Measurements from ENCODE around the gene PXDC1.

Gene PXDC1

GRCh38 chr6:3742426-3743344 is 8.8 kb downstream of the PXDC1 start:
- Mint-ChIP-seq H3K4me3 (peak overlapping the region; percentile 67 to 70), H3K36me3 (peaks cover 30 to 46% of the 10 kb centered on the region in 2 donors), H3K4me1 (peaks cover 36 to 51% of the 10 kb centered on the region in 2 donors), H3K9me3 (no peaks in the 10 kb centered on the region), H3K27ac (peak overlapping the region; percentile 73), H3K27me3 (no peaks in the 10 kb centered on the region)
- DNase-seq (peak; percentile 71), ATAC-seq (replicated peaks) (peak; percentile 48 to 57)

- Mint-ChIP-seq H3K9me3 (no peaks in the 10 kb centered on the region), H3K4me1 (peaks cover 30 to 44% of the 10 kb centered on the region in 2 donors), H3K27ac (no peak overlapping the region), H3K4me3 (no peak overlapping the region), H3K36me3 (peaks cover 31 to 46% of the 10 kb centered on the region in 2 donors), H3K27me3 (no peaks in the 10 kb centered on the region)
- ATAC-seq (replicated peaks) (no peak), DNase-seq (no peak)
These were observed 9.5 kb downstream of the PXDC1 start for GRCh38 chr6:3742076-3742425.

DNA sequence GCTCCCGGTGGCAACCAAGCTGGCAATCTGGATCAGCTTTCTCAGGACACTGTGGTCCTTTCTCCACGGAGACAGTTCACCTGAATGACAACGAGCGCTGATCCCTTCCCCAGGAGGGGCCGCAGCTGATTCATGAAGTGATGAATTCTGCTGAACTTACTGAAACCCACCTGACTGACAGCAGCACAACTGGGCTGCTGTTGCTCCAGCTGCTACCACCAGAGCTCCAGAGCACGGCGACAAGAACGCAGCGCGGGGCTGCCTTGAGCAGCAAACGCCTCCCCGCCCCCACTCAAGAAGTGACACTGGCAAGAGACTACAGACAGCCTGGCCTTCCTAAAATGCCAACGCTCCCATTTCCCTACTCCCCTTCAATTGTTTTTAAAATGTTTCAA is 10.0 kb downstream of the PXDC1 start:
- Mint-ChIP-seq H3K27me3 (no peaks in the 10 kb centered on the region), H3K36me3 (peaks cover 36 to 51% of the 10 kb centered on the region in 2 donors), H3K4me3 (no peak overlapping the region), H3K4me1 (peaks cover 24 to 42% of the 10 kb centered on the region in 2 donors), H3K27ac (no peak overlapping the region), H3K9me3 (peaks cover 0 to under 1% of the 10 kb centered on the region in 2 donors)
- DNase-seq = no peak
- ATAC-seq (replicated peaks) = no peak

DNA sequence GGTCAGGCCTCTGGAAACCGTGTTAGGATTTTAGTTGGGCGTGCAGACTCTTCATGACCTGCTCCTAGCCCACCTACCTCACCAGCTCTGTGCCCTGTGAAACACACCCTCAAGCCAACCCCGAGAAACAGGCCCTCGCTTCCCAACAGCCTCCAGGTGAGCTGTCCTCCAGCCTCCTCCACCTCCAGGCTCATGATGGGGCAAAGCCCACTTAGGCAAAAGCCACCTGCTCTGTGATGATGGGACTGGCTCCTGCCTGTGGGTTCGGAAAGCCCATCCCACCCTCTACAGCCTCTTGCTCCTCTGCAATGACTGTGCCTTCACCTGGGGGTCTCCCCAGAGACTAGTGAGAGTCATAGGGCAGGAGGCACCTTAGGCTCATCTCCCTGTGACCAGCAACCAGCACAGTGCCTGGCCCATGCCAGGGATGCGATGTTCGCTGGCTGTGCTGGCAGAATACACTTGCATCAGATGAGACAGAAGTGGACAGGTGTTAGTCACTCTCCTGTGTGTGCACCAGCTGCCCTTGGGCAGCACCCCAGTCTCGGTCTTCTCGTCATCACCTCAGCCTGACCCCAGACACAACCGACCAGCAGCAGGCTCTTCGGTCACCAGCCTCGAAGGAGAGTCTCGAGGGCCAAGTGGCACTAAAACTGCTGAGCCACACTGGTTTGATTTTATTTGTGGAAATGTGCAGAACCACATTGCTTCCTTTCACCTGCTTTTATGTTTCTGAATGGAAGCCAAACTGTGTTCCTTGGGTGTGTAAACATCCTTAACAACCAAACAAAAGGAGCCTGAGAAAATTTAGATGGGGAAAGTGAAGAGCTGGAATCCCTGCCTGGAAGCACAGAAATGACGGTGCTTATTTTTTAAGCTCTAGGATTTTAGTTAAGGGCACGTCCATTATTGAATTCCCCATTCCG is 10.7 kb downstream of the PXDC1 start:
- H3K9me3 Mint-ChIP-seq = peaks cover 0 to 1% of the 10 kb centered on the region in 2 donors

GRCh38 chr6:3739311-3739897 is 12.1 kb downstream of the PXDC1 start:
- ATAC-seq (replicated peaks) = no peak
- Mint-ChIP-seq H3K27ac (no peak overlapping the region), H3K4me3 (no peak overlapping the region), H3K36me3 (peaks cover 53 to 64% of the 10 kb centered on the region in 2 donors), H3K4me1 (peaks cover 13 to 30% of the 10 kb centered on the region in 2 donors), H3K27me3 (peaks cover under 1 to 7% of the 10 kb centered on the region in 2 donors), H3K9me3 (peaks cover 4% of the 10 kb centered on the region in 2 donors)
- no peak for DNase-seq

More for the DNA sequence above, 10.7 kb downstream of the PXDC1 start:
- Mint-ChIP-seq H3K36me3 (peaks cover 43 to 54% of the 10 kb centered on the region in 2 donors), H3K27ac (no peak overlapping the region), H3K4me3 (no peak overlapping the region), H3K27me3 (no peaks in the 10 kb centered on the region), H3K4me1 (peaks cover 18 to 38% of the 10 kb centered on the region in 2 donors)
- ATAC-seq (replicated peaks) = no peak
- no peak for DNase-seq

GRCh38 chr6:3738381-3739131 is 13.0 kb downstream of the PXDC1 start:
- H3K27me3 Mint-ChIP-seq = peaks cover 7% of the 10 kb centered on the region in 2 donors
- peaks cover 5 to 21% of the 10 kb centered on the region in 2 donors for H3K4me1 Mint-ChIP-seq
- no peak for DNase-seq
- H3K4me3 Mint-ChIP-seq = no peak overlapping the region
- no peak for ATAC-seq (replicated peaks)
- peaks cover 57 to 68% of the 10 kb centered on the region in 2 donors for H3K36me3 Mint-ChIP-seq
- no peak overlapping the region for H3K27ac Mint-ChIP-seq
- peaks cover 4% of the 10 kb centered on the region in 2 donors for H3K9me3 Mint-ChIP-seq

DNA sequence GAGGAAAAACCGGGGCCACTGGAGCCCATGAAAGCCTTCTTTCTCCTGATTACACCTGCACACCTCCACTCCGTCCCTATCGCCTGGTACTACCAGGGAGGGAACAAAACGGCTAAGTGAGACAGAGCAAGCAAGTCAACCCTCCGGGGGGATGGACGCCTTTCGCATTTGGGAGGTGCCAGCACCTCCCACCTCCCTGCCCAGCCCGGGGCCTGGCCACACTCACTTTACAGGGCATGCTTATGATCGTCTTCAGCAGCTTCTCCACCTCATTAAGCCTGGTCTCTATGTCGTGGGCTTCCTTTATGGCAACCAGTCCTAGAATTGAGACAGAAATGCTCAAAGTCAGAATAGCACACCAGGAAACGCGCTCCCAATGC is 13.7 kb downstream of the PXDC1 start:
- H3K36me3 Mint-ChIP-seq = peaks cover 64 to 73% of the 10 kb centered on the region in 2 donors

DNA sequence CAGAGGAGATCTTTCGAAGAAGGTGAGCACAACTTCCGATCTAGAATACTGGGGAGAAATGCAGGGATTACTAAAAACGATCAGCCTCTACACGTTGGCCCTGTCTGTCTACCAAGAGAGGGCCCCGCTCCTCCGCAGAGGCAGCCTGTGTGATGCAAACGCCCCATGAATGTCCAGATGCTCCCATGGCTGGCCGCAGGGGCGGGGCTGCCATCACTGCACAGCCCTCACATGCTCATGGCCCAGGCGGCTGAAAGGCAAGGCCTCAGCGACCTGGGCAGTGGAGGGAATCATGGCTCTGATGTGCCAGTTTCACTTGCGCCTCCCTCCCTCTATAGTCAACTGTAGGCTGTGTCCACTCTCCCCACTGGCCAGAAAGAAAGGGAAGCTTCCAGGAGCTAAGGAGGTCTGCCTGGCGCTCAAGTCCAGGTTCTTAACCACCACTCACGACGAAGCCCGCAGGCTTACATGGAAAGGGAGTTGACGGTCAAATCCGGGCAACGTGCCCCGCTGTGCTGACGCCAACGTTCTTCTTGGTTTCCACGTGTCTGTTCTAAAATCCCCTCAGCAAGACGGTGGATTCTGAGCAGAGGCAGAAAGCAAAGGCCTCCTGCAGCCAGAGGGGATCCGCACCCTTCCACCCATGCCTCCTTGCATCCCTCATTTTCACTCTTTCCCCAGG is 14.2 kb downstream of the PXDC1 start:
- no peak overlapping the region for H3K4me3 Mint-ChIP-seq
- no peak overlapping the region for H3K27ac Mint-ChIP-seq
- peaks cover 69 to 78% of the 10 kb centered on the region in 2 donors for H3K36me3 Mint-ChIP-seq
- H3K27me3 Mint-ChIP-seq = peaks cover 7 to 12% of the 10 kb centered on the region in 2 donors
- H3K4me1 Mint-ChIP-seq = peaks cover 5 to 17% of the 10 kb centered on the region in 2 donors
- no peak for DNase-seq
- H3K9me3 Mint-ChIP-seq = peaks cover 4% of the 10 kb centered on the region in 2 donors
- ATAC-seq (replicated peaks) = no peak

More for the DNA sequence above, 13.7 kb downstream of the PXDC1 start:
- Mint-ChIP-seq H3K4me1 (peaks cover 1 to 17% of the 10 kb centered on the region in 2 donors), H3K27ac (no peak overlapping the region), H3K27me3 (peaks cover 7% of the 10 kb centered on the region in 2 donors), H3K9me3 (peaks cover 4% of the 10 kb centered on the region in 2 donors), H3K4me3 (no peak overlapping the region)
- ATAC-seq (replicated peaks) = no peak
- DNase-seq = no peak

DNA sequence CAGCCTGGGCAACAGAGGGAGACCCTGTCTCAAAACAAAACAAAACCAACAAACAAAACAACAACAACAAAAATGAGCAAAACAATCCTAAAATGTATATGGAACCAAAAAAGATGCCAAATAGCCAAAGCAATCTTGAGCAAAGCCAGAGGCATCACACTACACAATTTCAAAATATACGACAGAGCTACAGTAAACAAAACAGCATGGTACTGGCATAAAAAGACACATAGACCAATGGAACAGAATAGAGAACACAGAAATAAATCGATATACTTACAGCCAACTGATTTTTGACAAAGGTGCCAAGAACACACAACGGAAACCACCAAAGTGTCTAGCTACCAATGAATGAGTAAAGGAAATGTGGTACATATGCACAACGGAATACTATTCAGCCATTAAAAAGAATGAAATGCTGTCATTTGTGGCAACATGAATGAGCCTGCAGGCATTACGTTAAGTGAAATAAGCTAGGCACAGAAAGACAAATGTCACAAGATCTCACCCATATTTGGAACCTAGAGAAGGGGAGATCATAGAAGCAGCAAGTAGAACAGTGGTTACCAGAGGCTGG is 16.4 kb downstream of the PXDC1 start:
- Mint-ChIP-seq H3K27me3 (peaks cover 7 to 16% of the 10 kb centered on the region in 2 donors), H3K36me3 (peaks cover 65 to 70% of the 10 kb centered on the region in 2 donors), H3K9me3 (peaks cover 4% of the 10 kb centered on the region in 2 donors), H3K4me3 (no peak overlapping the region), H3K4me1 (peaks cover 5 to 16% of the 10 kb centered on the region in 2 donors), H3K27ac (no peak overlapping the region)
- ATAC-seq (replicated peaks) = no peak
- DNase-seq = no peak

GRCh38 chr6:3734023-3734422 is 17.5 kb downstream of the PXDC1 start:
- no peak for ATAC-seq (replicated peaks)
- no peak overlapping the region for H3K27ac Mint-ChIP-seq
- H3K36me3 Mint-ChIP-seq = peaks cover 68 to 74% of the 10 kb centered on the region in 2 donors
- H3K27me3 Mint-ChIP-seq = peaks cover 7 to 16% of the 10 kb centered on the region in 2 donors
- no peak for DNase-seq
- no peak overlapping the region for H3K4me3 Mint-ChIP-seq
- peaks cover 5 to 16% of the 10 kb centered on the region in 2 donors for H3K4me1 Mint-ChIP-seq
- peaks cover 4% of the 10 kb centered on the region in 2 donors for H3K9me3 Mint-ChIP-seq

DNA sequence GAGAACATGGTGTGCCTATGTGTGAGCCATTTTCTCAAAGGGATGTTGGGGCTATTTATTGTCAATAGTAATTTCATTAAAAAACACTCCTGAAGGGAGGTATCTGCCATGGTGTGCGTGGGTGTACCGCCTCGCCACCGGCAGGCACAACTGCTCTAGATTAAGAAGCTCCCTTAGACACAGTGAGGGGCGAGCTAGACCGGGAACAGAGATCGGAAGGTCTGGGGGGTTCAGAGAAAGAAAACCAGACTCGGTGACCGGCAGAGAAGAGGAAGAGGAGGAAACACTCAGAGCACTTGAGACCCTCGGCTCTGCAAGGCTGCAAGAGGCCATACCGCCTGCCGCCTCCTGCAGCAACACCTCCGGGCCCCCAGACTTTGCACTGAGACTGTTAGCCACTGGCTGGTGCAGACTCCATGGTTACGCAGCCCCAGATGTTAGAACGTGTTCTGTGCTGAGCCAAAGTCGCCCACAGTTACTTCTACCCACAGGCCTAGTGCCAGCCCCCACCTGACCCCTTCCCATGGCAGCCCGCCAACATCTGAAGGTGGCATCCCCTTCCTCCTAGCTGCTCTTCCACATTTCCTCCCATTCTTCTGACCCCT is 18.1 kb downstream of the PXDC1 start:
- Mint-ChIP-seq H3K4me1 (peaks cover 5 to 16% of the 10 kb centered on the region in 2 donors), H3K27me3 (peaks cover 7 to 16% of the 10 kb centered on the region in 2 donors), H3K36me3 (peaks cover 74 to 78% of the 10 kb centered on the region in 2 donors), H3K9me3 (peaks cover 4% of the 10 kb centered on the region in 2 donors), H3K4me3 (no peak overlapping the region), H3K27ac (no peak overlapping the region)
- no peak for DNase-seq
- ATAC-seq (replicated peaks) = no peak

DNA sequence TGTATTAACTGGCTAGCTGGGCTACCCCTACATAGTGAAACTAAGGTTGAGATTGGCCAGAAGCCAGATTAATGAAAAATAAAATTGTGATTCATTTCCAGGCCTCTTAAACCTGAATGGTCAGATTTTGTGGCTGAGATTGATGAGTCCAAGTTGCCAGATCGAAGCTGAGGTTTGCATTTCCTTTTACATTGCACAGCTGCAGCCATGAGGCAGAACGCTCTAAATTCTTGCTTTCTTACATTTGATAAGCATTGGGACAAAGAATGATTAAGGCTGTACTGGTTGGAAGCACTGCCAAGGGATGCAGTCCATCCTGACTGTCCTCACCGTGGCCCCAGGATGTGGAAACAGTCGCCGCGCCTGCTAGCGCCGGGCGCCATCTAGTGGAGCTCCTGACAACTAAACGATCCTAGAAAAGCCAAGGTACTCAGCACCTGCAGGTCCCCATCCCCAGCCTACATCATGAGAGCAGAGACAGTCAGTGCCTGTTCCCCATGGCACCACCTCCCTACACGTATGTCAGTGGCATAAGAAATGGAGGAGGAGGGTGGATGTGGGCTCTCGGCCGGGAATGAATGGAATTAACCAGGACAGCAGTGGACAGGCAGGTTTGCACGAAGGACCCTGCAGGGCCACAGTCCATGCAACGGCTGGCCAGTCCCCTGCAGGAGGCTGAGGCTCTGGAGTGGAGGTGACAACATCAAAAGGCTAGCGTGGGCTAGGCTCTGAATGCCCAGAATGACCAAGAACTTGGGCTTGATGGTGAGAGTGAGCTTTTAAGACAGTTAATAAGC is 19.0 kb downstream of the PXDC1 start:
- Mint-ChIP-seq H3K27me3 (peaks cover 7 to 16% of the 10 kb centered on the region in 2 donors), H3K9me3 (peaks cover 4% of the 10 kb centered on the region in 2 donors), H3K27ac (no peak overlapping the region), H3K36me3 (peaks cover 74 to 75% of the 10 kb centered on the region in 2 donors), H3K4me3 (no peak overlapping the region), H3K4me1 (peaks cover 5 to 16% of the 10 kb centered on the region in 2 donors)
- DNase-seq (no peak), ATAC-seq (replicated peaks) (peak; percentile 75 to 76)
